ENCODE results near the gene TMEM141. TPM values are rescaled to one million over a fixed set of nuclear protein-coding genes. Genes with fewer than 3 reads are reported as not detected.
"Not testable (repeated sequence)": the region's sequence is repeated elsewhere in the genome, so short reads cannot be mapped to it uniquely, and the experiment has no call there.

Gene TMEM141
- total and polyA plus RNA-seq, 5 donors, result 73.6 to 158 (median 102) TPM

- 11% methylated on average over 21 of the region's 21 CpGs for WGBS
- Histone ChIP-seq H3K9me3 (ENCODE audit: control insufficient read depth, low read length) (no peaks in the 10 kb centered on the region), H3K27ac (ENCODE audit: low read length) (no peak overlapping the region), H3K4me3 (ENCODE audit: low read length) (no peak overlapping the region), H3K4me1 (ENCODE audit: control insufficient read depth, insufficient read depth, low read length) (no peaks in the 10 kb centered on the region), H3K27me3 (ENCODE audit: control insufficient read depth, insufficient read depth) (no peaks in the 10 kb centered on the region)
- intact Hi-C loops (cut with DNase I), result loop anchor here (2.0 to 10.0 kb wide), 3 partner anchors 247 to 277 kb away; no protein-coding TSS in a partner anchor
- DNase-seq, result peak; percentile 70 to 88 (median 82)
- ATAC-seq, result no peak
These were observed 3.3 kb upstream of the TMEM141 start for GRCh38 chr9:136787690-136788400.

GRCh38 chr9:136788644-136789522, 2.3 kb upstream of the TMEM141 start:
- ATAC-seq; H3K27ac ChIP-seq (ENCODE audit: low read length); H3K9me3 ChIP-seq (ENCODE audit: control insufficient read depth, low read length); H3K4me1 ChIP-seq (ENCODE audit: control insufficient read depth, insufficient read depth, low read length); H3K4me3 ChIP-seq (ENCODE audit: low read length); H3K27me3 ChIP-seq (ENCODE audit: control insufficient read depth, insufficient read depth): not testable (repeated sequence)
- 49% methylated on average over 27 of the region's 27 CpGs for WGBS
- DNase-seq, result peak in 1 of 3 donors; percentile 50
- intact Hi-C loops (cut with DNase I), result loop anchor here in 3 of 4 donors (5.0 to 10.0 kb wide), 2 partner anchors 248 to 276 kb away; no protein-coding TSS in a partner anchor

DNA sequence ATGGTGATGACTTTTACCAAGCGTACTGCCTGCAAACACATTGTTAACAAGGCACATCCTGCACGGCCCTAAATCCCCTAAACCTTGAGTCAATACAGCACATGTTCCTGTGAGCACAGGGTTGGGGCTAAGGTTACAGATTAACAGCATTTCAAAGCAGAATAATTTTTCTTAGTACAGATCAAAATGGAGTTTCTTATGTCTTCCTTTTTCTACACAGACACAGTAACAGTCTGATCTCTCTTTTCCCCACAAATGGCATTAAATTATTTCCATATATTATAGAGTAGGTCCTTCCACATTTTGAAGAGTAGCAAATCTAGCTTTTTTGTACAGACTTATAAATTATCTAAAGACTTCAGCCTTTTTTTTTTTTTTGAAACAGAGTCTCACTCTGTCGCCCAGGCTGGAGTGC, 1.6 kb upstream of the TMEM141 start:
- ATAC-seq (no peak), DNase-seq (no peak)
- no peaks in the 10 kb centered on the region for H3K4me1 ChIP-seq (ENCODE audit: control insufficient read depth, insufficient read depth, low read length)
- H3K27ac ChIP-seq (ENCODE audit: low read length), result no peak overlapping the region
- intact Hi-C loops (cut with DNase I), result loop anchor here in 3 of 4 donors (5.0 to 10.0 kb wide), 2 partner anchors 248 to 275 kb away; no protein-coding TSS in a partner anchor
- no peaks in the 10 kb centered on the region for H3K9me3 ChIP-seq (ENCODE audit: control insufficient read depth, low read length)
- H3K4me3 ChIP-seq (ENCODE audit: low read length), result no peak overlapping the region
- whole genome bisulfite sequencing, result 59% methylated on average over 3 of the region's 3 CpGs
- H3K27me3 ChIP-seq (ENCODE audit: control insufficient read depth, insufficient read depth), result no peaks in the 10 kb centered on the region

DNA sequence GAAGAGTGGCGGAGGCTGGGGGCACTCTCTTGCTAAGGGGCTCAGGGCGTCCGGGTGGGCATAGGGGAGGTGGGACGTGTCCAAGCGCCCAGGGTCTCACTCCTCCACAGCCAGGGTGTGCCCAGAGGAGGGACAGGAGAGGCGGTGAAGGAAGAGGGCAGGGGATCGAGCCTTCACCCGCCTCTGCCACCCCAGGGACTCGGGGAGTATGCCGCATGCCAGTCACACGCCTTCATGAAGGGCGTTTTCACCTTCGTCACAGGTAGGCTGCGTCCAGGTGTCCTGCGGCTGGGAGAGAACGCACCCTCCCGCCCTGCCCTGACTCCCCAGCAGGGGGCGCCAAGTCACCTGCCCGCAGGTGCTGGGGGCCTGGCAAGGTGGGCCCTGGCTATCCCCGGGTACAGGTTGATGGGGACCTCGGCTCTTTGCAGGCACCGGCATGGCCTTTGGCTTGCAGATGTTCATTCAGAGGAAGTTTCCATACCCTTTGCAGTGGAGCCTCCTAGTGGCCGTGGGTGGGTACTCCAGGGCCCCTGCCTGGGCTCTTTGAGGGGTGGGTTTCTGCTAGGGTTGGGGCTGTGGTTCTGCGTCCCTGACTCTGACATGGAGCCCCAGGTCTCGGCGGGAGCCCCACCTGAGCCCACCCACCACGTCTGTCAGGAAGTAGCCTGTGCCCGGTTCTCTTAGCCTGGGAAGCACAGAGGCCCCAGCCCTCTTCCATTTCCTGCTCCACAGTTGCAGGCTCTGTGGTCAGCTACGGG, 552 bp downstream of the TMEM141 start:
- intact Hi-C loops (cut with DNase I), result loop anchor here in 2 of 4 donors (5.0 to 10.0 kb wide), 2 partner anchors 151 to 153 kb away; partner anchors contain the start of genes FBXW5 (in 2 of the 2) and C8G (in 1 of the 2)
- Histone ChIP-seq H3K27me3 (ENCODE audit: control insufficient read depth, insufficient read depth) (no peaks in the 10 kb centered on the region), H3K9me3 (ENCODE audit: control insufficient read depth, low read length) (no peaks in the 10 kb centered on the region), H3K4me3 (ENCODE audit: low read length) (peak overlapping the region; percentile 55), H3K27ac (ENCODE audit: low read length) (peak overlapping the region; percentile 85), H3K4me1 (ENCODE audit: control insufficient read depth, insufficient read depth, low read length) (peaks cover 5% of the 10 kb centered on the region)
- 2% methylated on average over 29 of the region's 29 CpGs for WGBS
- DNase-seq (peak in 2 of 3 donors; percentile 64 to 87), ATAC-seq (peak; percentile 0 to 4)

- 69% methylated on average over 15 of the region's 15 CpGs for WGBS
- peak overlapping the region; percentile 4 for H3K27ac ChIP-seq (ENCODE audit: low read length)
- no peak overlapping the region for H3K4me3 ChIP-seq (ENCODE audit: low read length)
- H3K4me1 ChIP-seq (ENCODE audit: control insufficient read depth, insufficient read depth, low read length), result peaks cover 5% of the 10 kb centered on the region
- ATAC-seq (no peak), DNase-seq (peak in 2 of 3 donors; percentile 71 to 74)
- intact Hi-C loops (cut with DNase I), result loop anchor here in 2 of 4 donors (5.0 to 10.0 kb wide), 2 partner anchors 150 to 152 kb away; partner anchors contain the start of genes FBXW5 (in 2 of the 2) and C8G (in 1 of the 2)
- no peaks in the 10 kb centered on the region for H3K27me3 ChIP-seq (ENCODE audit: control insufficient read depth, insufficient read depth)
- no peaks in the 10 kb centered on the region for H3K9me3 ChIP-seq (ENCODE audit: control insufficient read depth, low read length)
These were observed 1.4 kb downstream of the TMEM141 start for GRCh38 chr9:136792321-136793085.

GRCh38 chr9:136793086-136793946, 2.2 kb downstream of the TMEM141 start:
- no peaks in the 10 kb centered on the region for H3K27me3 ChIP-seq (ENCODE audit: control insufficient read depth, insufficient read depth)
- no peak overlapping the region for H3K27ac ChIP-seq (ENCODE audit: low read length)
- H3K4me3 ChIP-seq (ENCODE audit: low read length), result no peak overlapping the region
- H3K9me3 ChIP-seq (ENCODE audit: control insufficient read depth, low read length), result no peaks in the 10 kb centered on the region
- ATAC-seq (no peak), DNase-seq (peak in 2 of 3 donors; percentile 65 to 75)
- WGBS, result 70% methylated on average over 17 of the region's 17 CpGs
- intact Hi-C loops (cut with DNase I), result loop anchor here in 2 of 4 donors (5.0 to 10.0 kb wide), 2 partner anchors 149 to 151 kb away; partner anchors contain the start of genes FBXW5 (in 2 of the 2) and C8G (in 1 of the 2)
- peaks cover 5% of the 10 kb centered on the region for H3K4me1 ChIP-seq (ENCODE audit: control insufficient read depth, insufficient read depth, low read length)

DNA sequence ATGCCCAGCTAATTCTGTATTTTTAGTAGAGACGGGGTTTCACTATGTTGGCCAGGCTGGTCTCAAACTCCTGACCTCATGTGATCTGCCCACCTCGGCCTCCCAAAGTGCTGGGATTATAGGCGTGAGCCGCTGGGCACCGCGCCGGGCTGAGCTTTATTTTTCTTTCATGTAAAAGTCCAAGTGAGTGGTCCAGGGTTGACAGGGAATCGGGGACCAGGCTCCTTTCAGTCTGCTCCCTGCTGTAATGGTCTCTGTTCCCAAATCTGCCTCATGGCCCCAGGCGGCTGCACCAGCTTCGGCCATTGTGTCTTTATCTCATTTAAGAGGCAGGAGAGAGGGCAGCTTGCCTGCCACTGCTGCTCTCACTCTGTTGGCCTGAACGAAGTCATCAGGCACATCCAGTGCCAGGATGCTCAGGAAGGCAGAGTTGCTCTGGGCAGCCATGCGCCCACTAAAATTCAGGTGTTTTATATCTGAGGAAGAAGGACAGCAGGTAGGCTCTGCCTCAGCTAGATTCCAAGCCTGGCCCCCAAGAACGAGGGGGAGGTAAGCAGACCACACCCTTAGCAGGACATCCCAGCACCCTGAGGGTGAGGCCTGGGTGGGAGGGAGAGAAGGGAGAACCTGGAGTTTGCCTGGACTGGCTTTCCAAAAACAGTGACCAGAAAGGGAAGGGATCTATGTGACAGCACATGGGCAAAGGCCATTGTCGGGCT, 3.3 kb downstream of the TMEM141 start:
- 78% methylated on average over 14 of the region's 14 CpGs for WGBS
- peaks cover 5% of the 10 kb centered on the region for H3K4me1 ChIP-seq (ENCODE audit: control insufficient read depth, insufficient read depth, low read length)
- no peak overlapping the region for H3K4me3 ChIP-seq (ENCODE audit: low read length)
- H3K27ac ChIP-seq (ENCODE audit: low read length), result peak overlapping the region; percentile 54
- ATAC-seq (no peak), DNase-seq (no peak)
- no peaks in the 10 kb centered on the region for H3K27me3 ChIP-seq (ENCODE audit: control insufficient read depth, insufficient read depth)
- intact Hi-C loops (cut with DNase I), result loop anchor here in 2 of 4 donors (5.0 to 10.0 kb wide), 2 partner anchors 148 to 150 kb away; partner anchors contain the start of genes FBXW5 (in 2 of the 2) and C8G (in 1 of the 2)
- no peaks in the 10 kb centered on the region for H3K9me3 ChIP-seq (ENCODE audit: control insufficient read depth, low read length)

DNA sequence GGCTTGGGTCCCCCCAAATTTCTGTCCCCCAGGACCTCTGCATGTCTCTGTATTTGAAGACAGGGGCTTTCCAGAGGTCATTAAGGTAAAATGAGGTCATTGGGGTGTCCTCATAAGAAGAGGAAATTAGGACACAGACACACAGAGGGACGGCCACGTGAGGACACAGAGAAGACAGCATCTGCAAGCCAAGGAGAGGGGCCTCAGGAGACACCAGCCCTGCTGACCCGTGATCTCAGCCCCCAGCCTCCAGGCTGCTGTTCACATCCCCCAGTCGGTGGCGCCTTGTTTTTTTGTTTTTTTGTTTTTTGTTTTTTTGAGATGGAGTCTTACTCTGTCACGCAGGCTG, 3.8 kb downstream of the TMEM141 start:
- Histone ChIP-seq H3K4me1 (ENCODE audit: control insufficient read depth, insufficient read depth, low read length) (peaks cover 5% of the 10 kb centered on the region), H3K9me3 (ENCODE audit: control insufficient read depth, low read length) (no peaks in the 10 kb centered on the region), H3K27ac (ENCODE audit: low read length) (peak overlapping the region; percentile 54), H3K27me3 (ENCODE audit: control insufficient read depth, insufficient read depth) (no peaks in the 10 kb centered on the region), H3K4me3 (ENCODE audit: low read length) (no peak overlapping the region)
- no peak for ATAC-seq
- peak in 2 of 3 donors; percentile 63 to 70 for DNase-seq
- 45% methylated on average over 6 of the region's 6 CpGs for WGBS
- intact Hi-C loops (cut with DNase I), result loop anchor here in 2 of 4 donors (5.0 to 10.0 kb wide), 2 partner anchors 147 to 150 kb away; partner anchors contain the start of genes FBXW5 (in 2 of the 2) and C8G (in 1 of the 2)
